Panc1 (cell line): ENCODE results near the gene PCAT7.

Experiments used
- TCF7L2 ChIP-seq: IDR thresholded peaks from 2 replicates; pipeline ENCODE4 v1.6.1; 2011; ENCODE audit warnings: mild to moderate bottlenecking, low read depth, low read length, inconsistent platforms
- TF ChIP-seq, protein P1 (sequence below): fragments of 450-650 bp; IDR thresholded peaks from 2 replicates; pipeline ENCODE4 v1.5.1; 2017; ENCODE audit warnings: mild to moderate bottlenecking

DNA sequence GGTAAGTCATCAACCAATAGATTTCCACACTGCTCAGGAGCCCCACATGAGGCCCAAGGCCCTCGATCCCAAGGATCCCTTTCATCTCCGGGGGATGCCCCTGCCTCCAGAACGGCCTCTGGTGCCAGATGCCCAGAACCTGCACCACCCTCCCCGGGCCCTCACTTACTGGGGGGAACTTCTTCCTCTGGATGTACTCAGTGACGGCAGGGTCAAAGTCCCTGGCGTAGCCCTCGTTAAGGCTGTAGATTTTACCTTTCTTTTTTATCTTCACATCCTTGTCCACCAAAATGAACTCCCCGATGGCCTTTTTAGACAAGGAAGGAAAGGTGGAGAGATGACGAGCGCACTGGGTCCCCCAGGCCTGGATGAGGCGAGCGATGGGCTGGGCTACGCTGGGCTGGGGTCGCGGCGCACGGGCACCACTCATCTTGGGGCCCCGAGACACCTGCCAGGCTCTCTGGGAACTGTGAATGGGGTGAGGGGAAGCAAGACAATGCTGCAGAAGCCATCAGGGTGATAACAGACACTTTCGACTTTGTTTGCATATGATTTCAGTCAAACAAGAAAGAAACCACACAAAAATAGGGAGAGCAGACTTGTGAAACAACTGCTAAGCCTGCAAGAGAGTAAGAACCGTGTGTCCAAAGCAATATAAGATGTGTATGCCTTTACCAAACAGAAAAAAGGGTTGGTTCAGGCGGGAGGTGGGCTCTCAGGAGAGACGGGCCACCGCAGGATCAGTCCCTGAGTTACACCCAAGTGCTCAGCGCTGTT lies 52.0 kb downstream of the PCAT7 start:
- TF ChIP-seq, protein P1, sequence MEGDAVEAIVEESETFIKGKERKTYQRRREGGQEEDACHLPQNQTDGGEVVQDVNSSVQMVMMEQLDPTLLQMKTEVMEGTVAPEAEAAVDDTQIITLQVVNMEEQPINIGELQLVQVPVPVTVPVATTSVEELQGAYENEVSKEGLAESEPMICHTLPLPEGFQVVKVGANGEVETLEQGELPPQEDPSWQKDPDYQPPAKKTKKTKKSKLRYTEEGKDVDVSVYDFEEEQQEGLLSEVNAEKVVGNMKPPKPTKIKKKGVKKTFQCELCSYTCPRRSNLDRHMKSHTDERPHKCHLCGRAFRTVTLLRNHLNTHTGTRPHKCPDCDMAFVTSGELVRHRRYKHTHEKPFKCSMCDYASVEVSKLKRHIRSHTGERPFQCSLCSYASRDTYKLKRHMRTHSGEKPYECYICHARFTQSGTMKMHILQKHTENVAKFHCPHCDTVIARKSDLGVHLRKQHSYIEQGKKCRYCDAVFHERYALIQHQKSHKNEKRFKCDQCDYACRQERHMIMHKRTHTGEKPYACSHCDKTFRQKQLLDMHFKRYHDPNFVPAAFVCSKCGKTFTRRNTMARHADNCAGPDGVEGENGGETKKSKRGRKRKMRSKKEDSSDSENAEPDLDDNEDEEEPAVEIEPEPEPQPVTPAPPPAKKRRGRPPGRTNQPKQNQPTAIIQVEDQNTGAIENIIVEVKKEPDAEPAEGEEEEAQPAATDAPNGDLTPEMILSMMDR = no peak
- no peak for TF ChIP-seq TCF7L2
